H1 (cell line): ENCODE data around the gene ZNRF3. TPM values are rescaled to one million over a fixed set of nuclear protein-coding genes. Genes with fewer than 3 reads are reported as not detected.

Experiments used
- CHD7 ChIP-seq: fragments of 300-600 bp; sonication (generic); IDR thresholded peaks from 2 replicates; pipeline ENCODE4 v1.7.1; 2012; ENCODE audit warnings: low read length, moderate library complexity, mild to moderate bottlenecking, inconsistent platforms; ENCODE audit not compliant: insufficient replicate concordance
- GABPA ChIP-seq: IDR thresholded peaks from 2 replicates; pipeline ENCODE4 v1.6.1; 2011; ENCODE audit warnings: mild to moderate bottlenecking, low read length, moderate library complexity, borderline replicate concordance; ENCODE audit not compliant: insufficient read depth
- polyA plus RNA-seq, 7 experiments: library from polyadenylated mRNA; depleted of rRNA in 3 of 7; stranded (reverse) in 5 of 7; unstranded in 2 of 7; fragments of >200 nt in 5 of 7; fragments of 200-250 nt in 2 of 7; gene quantifications; 1 replicate in 5 of 7; 2 replicates in 1 of 7; 4 replicates in 1 of 7; pipeline versions ENCODE4 v1.2.1 to v1.2.3, GENCODE V29; 2011 to 2013; ENCODE audit warnings: missing spikeins in 2 of 7, mixed read lengths in 2 of 7
- total RNA-seq: library from RNA; stranded (reverse); fragmentation: NEBNext Ultra II Directional; extraction: Animal tissue kit (Norgen Biotek cat#: 25700); gene quantifications from 2 replicates; pipeline ENCODE4 v1.2.1, GENCODE V29; 2021

ZNRF3 gene
- total and polyA plus RNA-seq, 2 of the 8 experiments (the other 6 are each of a cell fraction or from before 2014, with no cell fraction given) = 14.1 to 21.7 TPM

GRCh38 chr22:29012952-29013351, 129.6 kb downstream of the ZNRF3 start (continued):
- TF ChIP-seq CHD7 = no peak
- no peak for TF ChIP-seq GABPA
- TF ChIP-seq, all 59 proteins: peak for 0
